ENCODE data around the gene KATNAL1. TPM values are rescaled to one million over a fixed set of nuclear protein-coding genes. Genes with fewer than 3 reads are reported as not detected.

The KATNAL1 gene
- total and polyA plus RNA-seq, 2 of the 4 experiments (the other 2 are of a cell fraction), result 6.9 to 16.8 TPM

- in situ Hi-C loops (cut with MboI; ENCODE audit: low sequenced_read_pairs), result no loop called here
- no peak overlapping the region for H2AK5ac ChIP-seq (ENCODE audit: low read depth, low read length)
- no TSS peak for BruUV-seq (replicated peaks)
- intact Hi-C loops (cut with micrococcal nuclease), result loop anchor here (10.0 kb wide), 1 partner anchor 357 kb away; the partner anchor contains the start of gene USPL1
- no peak overlapping the region for H4K8ac ChIP-seq (ENCODE audit: low read depth in 2 of 2, low read length in 2 of 2)
- peaks cover 5% of the 10 kb centered on the region for H3K9me1 ChIP-seq (ENCODE audit: insufficient read depth, low read length)
- no peak overlapping the region for H3K23ac ChIP-seq (ENCODE audit: low read depth, low read length)
- peaks cover 8% of the 10 kb centered on the region for H3K4me1 ChIP-seq (ENCODE audit: control insufficient read depth, insufficient read depth, low read length)
- H3K4me3 ChIP-seq (ENCODE audit: insufficient read depth, low read depth, low read length), result no peak overlapping the region
- no peak overlapping the region for H3K4ac ChIP-seq (ENCODE audit: low read depth, low read length)
- H2AFZ ChIP-seq (replicated peaks; ENCODE audit: low read length, poor library complexity), result no peak overlapping the region
- DNase-seq, result peak; percentile 9
- ChIA-PET CTCF (no interaction called here), POLR2A (ENCODE audit: unreplicated experiment) (no interaction called here)
- H3K27me3 ChIP-seq (ENCODE audit: control insufficient read depth, insufficient read depth, low read length), result no peaks in the 10 kb centered on the region
- no peak overlapping the region for H2BK120ac ChIP-seq (ENCODE audit: low read depth, low read length)
- H4K20me1 ChIP-seq (ENCODE audit: insufficient read depth, low read length), result peaks cover 5% of the 10 kb centered on the region; the same call in 1 of the 2 replicates
- no peak for TF ChIP-seq MXI1 (IDR thresholded peaks at IDR 0.05; ENCODE audit: borderline replicate concordance, low read depth, low read length)
- no peak for TF ChIP-seq CEBPB (IDR thresholded peaks at IDR 0.05; ENCODE audit: low read depth, low read length)
- no peak overlapping the region for H4K5ac ChIP-seq (ENCODE audit: low read depth, low read length)
- H3K9ac ChIP-seq (ENCODE audit: low read depth, low read length), result no peak overlapping the region
- no peak overlapping the region for H2BK20ac ChIP-seq (ENCODE audit: low read depth, low read length)
- dilution Hi-C loops (cut with HindIII; ENCODE audit: low sequenced_read_pairs, unreplicated experiment), result no loop called here
- no peak overlapping the region for H3K4me2 ChIP-seq (ENCODE audit: low read depth, low read length)
- peaks cover 14 to 23% of the 10 kb centered on the region in 2 experiments for H3K79me1 ChIP-seq (ENCODE audit: low read depth in 1 of 2, low read length in 2 of 2)
- WGBS, 2 experiments (ENCODE audit: extremely low coverage in 2 of 2, insufficient read length in 1 of 2), result 76% methylated on average over 2 of the region's 6 CpGs; no CpG with 5 or more reads in 1 of the 2 experiments
- no peaks in the 10 kb centered on the region for H3K9me3 ChIP-seq (ENCODE audit: control insufficient read depth, insufficient read depth, low read length)
- H3K27ac ChIP-seq (ENCODE audit: insufficient read depth, low read length), result no peak overlapping the region
- H3K14ac ChIP-seq (replicated peaks; ENCODE audit: low read depth, low read length), result no peak overlapping the region
- H2BK5ac ChIP-seq (ENCODE audit: low read depth, low read length, poor library complexity, severe bottlenecking), result no peak overlapping the region
- H3K56ac ChIP-seq (ENCODE audit: extremely low read depth, insufficient read depth, low read length), result no peak overlapping the region
- no peaks in the 10 kb centered on the region for H3K36me3 ChIP-seq (ENCODE audit: control insufficient read depth, insufficient read depth, low read length)
- H3K18ac ChIP-seq (ENCODE audit: low read depth, low read length), result no peak overlapping the region
- peak overlapping the region; percentile 12 for H2AK9ac ChIP-seq (replicated peaks; ENCODE audit: low read depth, low read length, poor library complexity)
- H4K91ac ChIP-seq (ENCODE audit: insufficient read depth, low read depth, low read length), result no peak overlapping the region
- no peak overlapping the region for H2BK15ac ChIP-seq (ENCODE audit: low read depth, low read length)
- peak; percentile 56 for ATAC-seq (ENCODE audit: low read depth)
Observed at GRCh38 chr13:30257468-30258099, 49.8 kb downstream of the KATNAL1 start.

Data from IMR-90 (cell line).